Inferior parietal cortex (tissue), 1 donor: ENCODE data around the gene SUZ12.
A peak's percentile ranks its signal among the peaks of the same experiment; 100 is the strongest.
"Not testable (repeated sequence)": the region's sequence is repeated elsewhere in the genome, so short reads cannot be mapped to it uniquely, and the experiment has no call there.

ENCODE experiments used
- DNase-seq: peaks from one replicate; pipeline ENCODE4 v3.0.0-alpha.2; 2016; ENCODE audit errors: extremely low spot score

Gene SUZ12

DNA sequence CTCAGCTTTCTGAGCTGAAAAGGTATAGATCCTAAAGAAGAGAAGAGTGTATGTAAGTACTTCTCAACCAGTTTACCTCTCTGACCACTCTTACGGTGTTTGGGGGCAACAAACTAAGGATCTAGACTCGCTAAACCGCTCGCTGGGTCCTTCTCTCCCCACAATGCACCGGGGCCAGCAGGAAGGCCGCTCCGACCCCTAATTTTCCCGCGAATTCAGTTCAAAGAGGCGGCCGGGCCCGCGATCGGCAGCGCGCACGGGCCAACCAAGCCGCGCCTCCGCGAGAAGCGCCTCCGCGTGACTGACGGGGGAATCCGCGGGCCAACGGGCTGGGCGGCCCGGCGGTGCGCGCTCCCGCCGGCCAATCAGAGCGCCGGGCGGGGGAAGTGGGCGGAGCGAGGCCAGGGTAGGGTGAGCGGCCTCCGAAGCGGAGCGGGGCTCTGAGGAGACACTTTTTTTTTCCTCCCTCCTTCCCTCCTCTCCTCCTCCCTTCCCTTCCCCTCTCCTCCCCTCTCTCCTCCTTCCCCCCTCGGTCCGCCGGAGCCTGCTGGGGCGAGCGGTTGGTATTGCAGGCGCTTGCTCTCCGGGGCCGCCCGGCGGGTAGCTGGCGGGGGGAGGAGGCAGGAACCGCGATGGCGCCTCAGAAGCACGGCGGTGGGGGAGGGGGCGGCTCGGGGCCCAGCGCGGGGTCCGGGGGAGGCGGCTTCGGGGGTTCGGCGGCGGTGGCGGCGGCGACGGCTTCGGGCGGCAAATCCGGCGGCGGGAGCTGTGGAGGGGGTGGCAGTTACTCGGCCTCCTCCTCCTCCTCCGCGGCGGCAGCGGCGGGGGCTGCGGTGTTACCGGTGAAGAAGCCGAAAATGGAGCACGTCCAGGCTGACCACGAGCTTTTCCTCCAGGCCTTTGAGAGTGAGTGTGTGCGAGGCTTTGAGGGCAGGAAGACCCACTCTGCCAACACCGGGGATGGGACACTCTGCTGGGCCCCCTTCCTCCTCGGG is at the start of gene SUZ12:
SUZ12 (plus strand) TSS at position 393 of the 995 bp plus-strand sequence; CDS start at position 633, 240 bp downstream.
- DNase-seq: peak; percentile 82

DNA sequence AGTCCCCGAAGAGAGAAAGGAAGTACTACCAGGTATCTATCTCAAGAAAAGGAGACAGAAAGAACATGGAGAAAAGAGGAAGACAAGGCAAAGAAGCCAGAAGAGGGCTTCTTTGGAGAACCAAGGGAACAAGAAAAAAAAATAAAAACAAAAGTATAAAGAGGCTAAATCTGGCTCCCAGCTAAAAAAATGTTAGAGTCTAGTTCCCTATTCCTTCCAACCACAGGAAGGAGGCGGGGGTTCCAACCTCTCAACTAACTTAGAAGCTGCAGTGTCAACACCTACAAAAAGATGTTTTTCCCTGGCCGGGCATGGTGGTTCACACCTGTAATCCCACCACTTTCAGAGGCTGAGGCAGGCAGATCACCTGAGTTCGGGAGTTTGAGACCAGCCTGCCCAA is 48.7 kb upstream of the SUZ12 start:
- no peak for DNase-seq

DNA sequence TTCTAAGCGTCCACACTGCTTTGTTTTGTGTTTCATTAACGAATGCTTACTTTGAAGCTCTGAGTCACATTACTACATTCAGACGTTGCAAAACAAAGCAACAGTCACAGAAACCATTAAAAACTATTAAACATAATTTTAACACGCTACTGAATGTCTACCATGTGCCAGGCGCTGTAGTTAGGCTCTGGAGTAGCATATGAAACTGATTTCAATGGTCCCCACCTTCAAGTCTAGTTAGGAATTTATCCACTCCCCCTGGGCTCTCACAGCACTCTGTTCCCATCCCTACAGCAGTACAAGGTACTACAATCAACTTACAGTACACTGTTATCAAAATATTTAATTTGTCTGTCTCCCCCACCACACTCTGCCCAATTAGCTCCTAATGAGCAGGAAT is 35.9 kb upstream of the SUZ12 start:
- DNase-seq: no peak

DNA sequence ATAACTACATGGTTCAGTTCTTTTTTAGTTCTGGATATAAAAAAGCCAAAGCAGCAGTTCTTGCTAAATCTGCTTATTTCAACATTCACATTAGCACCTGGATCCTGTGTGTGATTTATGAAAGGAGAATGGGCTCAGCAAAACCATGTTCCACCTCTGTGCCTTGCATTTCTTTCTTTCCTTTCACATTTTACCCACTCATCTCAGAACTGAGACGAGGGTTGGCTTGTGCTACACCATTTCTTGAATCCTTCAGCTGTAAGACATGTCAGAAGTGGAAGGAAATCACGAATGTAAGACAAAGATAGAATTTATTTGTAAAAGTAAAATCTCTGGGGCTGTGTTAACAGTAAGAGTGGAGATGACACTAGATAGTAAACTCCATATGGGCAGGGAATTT is 34.1 kb upstream of the SUZ12 start:
- no peak for DNase-seq

DNA sequence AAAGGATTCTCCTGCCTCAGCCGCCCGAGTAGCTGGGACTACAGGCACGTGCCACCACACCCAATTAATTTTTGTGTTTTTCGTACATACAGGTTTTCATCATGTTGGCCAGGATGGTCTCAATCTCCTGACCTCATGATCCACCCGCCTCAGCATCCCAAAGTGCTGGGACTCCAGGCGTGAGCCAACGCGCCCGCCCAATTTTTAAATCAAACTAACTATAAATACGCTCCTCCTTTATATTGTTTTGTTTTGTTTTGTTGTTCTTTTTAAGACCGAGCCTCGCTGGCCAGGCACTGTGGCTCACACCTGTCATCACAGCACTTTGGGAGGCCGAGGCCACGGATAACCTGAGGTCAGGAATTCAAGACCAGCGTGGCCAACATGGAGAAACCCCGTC is 33.4 kb upstream of the SUZ12 start:
- DNase-seq: no peak

DNA sequence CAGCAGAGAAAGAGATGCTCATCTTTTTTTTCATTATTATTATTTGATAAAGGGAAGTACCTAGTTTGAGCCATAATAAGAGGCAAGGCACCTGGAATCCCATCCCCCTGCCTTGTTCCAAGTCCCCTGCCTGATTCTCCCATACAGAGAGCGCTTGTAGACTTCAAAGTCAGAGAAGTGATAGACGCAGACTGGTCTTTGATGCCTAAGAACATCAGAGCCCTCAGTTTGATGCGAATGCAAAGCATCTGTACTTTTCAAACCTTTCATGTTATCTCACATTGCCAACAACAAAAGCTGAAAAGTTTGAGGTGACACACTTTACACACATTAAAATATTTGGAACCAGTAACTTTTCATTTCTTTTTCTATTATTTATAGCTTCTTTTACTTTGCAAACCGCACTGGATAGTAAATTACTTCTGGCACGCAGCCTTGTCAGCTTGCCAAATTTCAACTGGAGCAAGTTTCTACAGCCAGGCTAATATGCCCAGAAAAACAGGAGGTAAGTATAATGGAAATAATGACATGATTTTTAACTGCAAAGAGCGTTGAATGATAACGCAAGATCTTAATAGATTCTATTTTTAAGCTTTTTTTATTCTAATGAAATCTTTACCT is 29.4 kb upstream of the SUZ12 start:
- DNase-seq: no peak

DNA sequence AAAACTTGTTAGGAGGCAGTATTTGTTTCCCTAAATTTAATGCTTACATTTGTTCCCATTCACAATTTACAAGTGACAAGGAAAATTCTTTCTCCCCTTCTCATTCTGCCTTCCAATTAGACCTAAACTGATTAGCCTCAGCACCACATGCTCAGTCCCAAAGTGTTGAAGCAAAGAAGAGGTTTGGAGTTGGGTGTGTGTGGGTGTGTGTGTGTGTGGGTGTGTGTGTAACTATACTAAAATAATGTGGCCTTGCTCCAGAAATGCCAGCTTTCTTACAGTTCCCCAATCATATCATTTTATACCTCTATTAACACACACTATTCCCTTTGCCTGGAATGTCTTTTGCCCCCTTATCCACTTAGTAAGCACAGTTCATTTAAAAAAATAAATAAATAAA is 28.4 kb upstream of the SUZ12 start:
- no peak for DNase-seq

DNA sequence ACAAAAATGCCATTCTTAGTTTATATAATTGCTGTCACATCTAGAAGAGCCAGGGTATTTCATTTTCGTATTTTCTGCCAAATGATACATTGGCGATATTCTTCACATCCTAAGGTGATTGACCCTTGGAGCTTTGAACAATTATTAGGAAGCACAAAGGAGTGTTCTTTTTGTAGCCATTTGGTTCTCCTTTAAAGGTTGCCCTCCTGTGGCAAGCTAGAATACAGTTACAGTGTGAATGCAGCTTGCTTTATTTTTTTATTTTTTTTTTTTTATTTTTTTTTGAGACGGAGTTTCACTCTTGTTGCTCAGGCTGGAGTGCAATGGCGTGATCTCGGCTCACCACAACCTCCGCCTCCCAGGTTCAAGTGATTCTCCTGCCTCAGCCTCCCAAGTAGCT is 24.1 kb upstream of the SUZ12 start:
- not testable (repeated sequence) for DNase-seq

DNA sequence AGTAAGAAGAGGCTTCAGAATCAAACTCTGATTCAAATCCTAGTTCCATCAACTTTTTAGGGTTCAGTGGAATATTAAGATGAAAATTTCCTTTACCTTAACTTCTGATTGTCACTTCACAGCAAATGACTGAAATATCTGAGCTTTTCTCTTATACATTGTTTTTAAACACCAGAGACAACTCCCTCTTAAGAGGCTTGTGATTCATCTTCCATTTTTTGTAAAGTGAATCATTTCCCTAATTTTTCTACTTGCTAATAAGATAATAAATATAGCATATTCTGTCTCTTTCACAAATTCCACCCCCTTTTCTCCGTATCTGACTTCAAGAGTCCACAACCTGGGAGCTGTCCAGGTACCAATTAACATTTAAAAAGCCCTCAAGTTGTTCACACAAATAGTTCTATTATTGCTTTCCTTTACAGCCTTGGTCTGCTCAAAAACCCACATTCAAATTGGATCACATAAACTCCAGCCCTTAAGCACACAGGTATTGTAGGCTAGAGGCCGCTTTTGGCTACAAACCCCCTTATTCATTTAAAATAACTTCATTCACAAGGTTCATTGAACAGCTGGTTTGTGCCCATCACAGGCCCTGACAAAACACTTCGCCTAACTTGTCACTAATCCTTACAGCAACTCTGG is 21.2 kb upstream of the SUZ12 start:
- DNase-seq: no peak

DNA sequence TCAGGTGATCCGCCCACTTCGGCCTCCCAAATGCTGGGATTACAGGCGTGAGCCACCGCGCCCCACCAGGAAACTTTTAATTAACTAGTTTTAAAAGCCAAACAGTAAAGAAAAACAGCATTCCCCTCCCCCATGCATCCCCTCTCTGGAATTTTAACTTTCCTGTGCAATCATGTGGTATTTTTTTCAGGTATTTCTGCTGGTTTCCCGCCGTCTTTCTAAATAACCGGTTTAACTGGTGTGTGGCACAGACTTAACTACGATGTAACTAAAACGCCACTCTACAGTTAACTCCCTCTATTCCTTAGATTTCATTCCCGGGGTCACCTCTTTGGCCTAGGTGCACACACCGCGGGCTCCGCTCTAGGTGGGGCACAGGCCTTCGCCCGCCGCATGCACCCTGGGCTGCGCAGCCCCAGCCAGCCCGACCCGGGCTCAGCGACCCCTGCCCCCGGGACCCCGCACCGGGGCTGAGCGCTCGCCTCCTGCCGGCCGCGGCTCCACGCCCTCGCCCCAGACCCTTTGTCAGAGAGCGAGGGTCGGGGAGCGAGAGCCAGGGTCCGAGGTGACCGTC is 20.2 kb upstream of the SUZ12 start:
- DNase-seq: no peak

DNA sequence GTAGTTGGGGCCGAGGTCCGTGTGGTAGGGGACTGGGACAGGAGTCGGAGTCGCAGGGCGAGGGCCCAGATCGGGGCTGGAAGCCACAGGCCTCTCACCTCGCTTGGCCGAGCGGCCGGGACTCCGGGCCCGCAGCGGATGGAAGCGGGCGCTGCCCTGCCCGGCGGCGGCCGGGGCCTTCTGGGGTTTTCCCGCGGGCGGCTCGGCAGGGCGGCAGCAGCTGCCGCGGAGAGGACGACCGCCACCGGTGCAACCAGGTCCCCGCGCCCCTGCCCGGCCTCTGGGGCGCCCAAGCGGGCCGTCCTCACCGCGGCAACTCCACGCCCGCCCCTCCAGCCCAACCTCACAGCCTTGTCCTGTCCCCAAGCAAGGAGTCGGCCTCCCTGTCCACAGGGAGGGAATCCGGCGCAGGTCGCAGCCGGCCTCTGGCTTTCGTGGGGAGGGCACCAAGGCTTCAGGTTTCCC is 19.7 kb upstream of the SUZ12 start:
- DNase-seq: no peak

DNA sequence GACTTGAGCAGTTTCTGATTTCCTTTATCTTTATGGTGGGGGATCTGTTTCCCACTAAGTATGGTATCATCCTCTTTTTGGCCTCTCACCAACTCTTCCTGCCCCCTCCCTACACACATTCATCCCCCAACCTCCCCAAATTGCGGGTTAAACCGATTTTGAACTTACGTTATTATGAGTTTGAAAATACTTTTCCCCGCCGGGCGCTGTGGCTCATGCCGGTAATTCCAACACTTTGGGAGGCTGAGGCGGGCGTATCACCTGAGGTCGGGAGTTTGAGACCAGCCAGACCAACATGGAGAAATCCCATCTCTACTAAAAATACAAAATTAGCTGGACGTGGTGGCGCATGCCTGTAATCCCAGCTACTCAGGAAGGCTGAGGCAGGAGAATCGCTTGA is 19.1 kb upstream of the SUZ12 start:
- not testable (repeated sequence) for DNase-seq

DNA sequence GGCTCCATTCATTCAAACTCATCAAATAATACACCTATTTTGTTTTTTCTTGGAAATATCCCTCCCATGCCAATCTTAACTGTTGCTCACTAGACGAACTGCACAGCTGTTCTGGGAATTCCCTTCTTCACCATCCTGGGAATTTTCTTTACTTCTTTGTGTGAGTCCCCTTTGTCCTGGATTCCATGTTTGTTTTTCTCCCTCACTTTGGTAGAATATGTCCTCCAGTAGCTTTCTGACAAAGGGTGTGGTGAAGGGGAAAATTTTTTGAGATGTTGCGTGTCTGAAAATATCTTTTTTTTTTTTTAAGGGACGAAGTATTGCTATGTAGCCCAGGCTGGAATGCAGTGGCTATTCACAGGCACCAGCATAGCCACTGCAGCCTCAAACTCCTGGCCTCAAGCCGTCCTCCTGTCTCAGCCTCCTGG is 18.1 kb upstream of the SUZ12 start:
- no peak for DNase-seq

DNA sequence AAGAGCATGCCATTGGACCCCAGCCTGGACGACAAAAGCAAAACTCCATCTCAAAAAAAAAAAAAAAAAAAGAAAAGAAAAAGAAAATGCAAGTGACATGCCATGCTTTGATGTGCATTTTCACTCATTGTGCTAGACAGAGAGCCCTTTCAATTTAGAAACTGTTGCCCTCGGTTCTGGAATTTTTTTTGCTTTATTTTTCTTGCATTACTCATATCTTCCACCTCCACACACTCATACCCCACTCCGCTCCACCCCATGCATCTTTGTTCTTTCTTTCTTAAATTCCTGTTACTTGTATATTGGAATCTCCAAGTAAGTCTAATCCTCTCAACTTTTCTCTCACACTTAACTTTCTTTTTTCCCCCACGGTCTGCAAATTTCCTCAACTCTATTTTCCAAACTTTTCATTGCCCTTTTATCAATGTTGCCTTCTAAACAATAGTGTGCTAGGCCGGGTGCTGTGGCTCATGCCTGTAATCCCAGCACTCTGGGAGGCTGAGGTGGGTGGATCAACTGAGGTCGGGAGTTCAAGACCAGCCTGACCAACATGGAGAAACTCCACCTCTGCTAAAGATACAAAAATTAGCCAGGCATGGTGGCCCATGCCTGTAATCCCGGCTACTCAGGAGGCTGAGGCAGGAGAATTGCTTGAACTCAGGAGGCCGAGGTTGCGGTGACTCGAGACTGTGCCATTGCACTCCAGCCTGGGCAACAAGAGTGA is 16.8 kb upstream of the SUZ12 start:
- DNase-seq: no peak

DNA sequence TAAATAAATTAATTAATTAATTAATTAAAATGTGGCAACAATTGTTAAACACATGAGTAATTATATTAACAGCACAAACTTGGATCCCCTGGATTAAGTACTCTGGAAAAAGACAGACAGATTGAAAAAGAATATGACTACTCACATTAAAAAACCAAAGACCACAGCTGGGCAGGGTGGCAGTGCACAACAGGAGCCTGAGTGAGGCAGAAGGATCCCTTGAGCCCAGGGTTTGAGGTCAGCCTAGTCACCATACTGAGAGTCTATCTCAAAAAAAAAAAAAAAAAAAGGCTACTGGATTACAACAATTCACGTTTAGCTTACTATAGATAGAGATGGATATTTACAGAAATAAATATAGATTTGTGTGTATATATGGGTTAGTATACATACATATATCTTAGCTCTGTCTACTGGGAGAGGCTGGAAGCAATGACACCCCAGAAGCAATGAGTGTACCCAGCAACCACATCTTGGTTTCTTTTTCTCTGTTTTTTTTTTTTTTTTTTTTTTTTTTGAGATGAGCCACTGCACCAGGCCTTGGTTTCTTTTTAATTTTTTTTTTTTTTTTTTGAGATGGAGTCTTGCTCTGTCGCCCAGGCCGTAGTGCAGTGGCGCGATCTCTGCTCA is 10.6 kb upstream of the SUZ12 start:
- no peak for DNase-seq

DNA sequence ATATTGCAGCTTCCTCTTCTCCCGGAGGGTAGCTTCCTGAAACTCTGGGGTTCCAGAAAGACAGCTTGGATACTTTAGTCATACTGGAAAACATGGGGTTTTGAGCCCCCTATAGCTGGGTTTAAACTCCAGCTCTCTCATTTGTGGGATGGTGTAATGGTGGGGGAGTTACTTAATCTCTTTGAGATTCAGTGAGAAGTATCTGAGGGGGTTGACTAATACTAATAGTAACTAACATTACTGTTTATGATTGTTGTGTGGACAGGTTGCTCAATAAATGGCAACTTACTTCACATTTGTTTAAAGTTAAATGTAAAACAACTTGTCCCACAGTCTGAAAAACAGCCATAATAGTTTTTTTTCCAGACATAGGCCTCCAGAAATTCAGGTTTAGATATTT is 5.1 kb upstream of the SUZ12 start:
- no peak for DNase-seq

DNA sequence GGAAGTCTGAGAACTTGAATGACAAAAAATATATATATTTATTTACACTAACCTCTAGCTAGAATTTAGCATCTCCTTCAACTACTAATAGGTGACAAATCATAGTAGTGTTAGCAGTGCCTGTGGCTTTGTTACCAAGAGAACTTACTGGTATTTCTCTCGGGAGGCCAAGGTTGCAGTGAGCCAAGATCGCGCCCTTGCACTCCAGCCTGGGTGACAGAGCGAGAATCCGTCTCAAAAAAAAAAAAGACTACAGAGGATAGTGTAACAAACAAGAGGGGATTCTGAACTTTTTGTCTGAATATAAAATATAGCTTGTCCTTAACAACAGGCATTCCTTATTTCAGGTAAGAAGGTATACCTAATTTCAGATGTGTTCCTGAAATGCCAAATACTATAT is 1.3 kb upstream of the SUZ12 start:
- no peak for DNase-seq

DNA sequence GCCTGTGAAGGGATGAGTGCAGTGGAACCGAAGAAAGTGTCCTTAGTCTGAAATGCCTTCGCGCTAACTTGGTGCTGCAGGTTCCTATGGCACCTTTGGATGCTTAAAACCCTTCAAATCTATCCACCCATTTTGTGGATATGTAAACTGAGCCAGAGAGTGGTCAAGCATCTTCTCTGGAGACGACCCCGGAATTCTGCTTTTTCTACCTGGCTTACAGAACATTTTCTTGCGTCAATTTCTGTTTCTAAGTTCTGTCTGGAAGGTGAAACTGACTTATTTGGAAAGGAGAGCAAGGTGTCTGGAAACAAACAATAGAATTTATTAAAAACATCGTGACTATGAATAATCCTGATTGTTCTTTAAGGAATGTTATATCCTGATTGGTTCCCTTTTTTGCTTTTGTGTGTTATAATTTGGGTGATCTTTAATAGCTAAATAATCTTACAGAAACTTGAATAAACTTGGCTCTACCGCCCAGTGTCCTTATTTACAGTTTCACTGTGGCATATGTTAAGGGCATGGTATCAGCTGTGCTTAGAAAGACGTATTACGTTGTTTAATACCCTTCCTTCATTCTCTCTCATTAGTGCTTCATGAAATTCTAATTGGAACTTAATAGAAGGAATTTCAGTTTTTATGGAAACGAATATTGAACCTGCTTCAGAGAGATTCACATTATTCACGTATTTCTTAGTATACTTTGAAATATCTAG is 1.3 kb downstream of the SUZ12 start:
- DNase-seq: not testable (repeated sequence)

DNA sequence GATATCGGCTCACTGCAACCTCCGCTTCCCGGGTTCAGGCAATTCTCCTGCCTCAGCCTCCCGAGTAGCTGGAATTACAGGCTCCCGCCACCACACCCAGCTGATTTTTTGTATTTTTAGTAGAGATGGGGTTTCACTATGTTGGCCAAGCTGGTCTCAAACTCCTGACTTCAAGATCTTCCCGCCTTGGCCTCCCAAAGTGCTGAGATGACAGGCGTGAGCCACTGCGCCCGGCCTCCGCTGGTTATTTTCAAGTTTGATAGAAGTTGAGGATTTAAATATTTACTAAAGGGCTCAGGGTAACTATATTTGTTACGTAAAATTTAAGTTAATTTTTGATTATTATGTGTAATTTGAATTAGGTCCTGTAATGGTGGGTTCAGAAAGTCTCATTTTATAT is 5.1 kb downstream of the SUZ12 start:
- not testable (repeated sequence) for DNase-seq

DNA sequence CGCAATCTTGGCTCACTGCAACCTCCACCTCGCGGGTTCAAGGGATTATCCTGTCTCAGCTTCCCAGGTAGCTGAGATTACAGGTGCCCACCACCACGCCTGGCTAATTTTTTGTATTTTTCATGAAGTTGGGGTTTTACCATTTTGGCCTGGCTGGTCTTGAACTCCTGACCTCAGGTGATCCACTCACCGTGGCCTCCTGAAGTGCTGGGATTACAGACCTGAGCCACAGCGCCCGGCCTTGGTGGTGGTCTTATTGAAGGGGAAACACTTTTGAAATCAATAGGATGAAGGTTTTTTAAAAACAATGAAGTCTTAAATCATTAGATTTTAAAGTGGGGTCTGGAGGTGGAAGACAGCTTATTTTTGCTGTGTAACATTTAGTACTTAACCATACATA is 5.6 kb downstream of the SUZ12 start:
- DNase-seq: not testable (repeated sequence)
